Adrenal gland (tissue), 5 donors: ENCODE measurements around the gene LMO7.

Experiments
- CTCF ChIP-seq, 6 experiments: fragments of 450-650 bp in 4 of 6; fragments of 200-600 bp in 2 of 6; sonication (generic) in 1 of 6; IDR thresholded peaks; 1 replicate in 5 of 6; 2 replicates in 1 of 6; pipeline versions ENCODE4 v1.5.1 to v1.8.0; 2016 to 2021; ENCODE audit warnings: antibody characterized with exemption in 6 of 6, mild to moderate bottlenecking in 2 of 6, moderate library complexity in 1 of 6
- POLR2A ChIP-seq, 2 donors: fragments of 450-650 bp; IDR thresholded peaks; one replicate each; pipeline ENCODE4 v1.6.1; 2017; ENCODE audit warnings: antibody characterized with exemption in 2 of 2, mild to moderate bottlenecking in 2 of 2, moderate library complexity in 1 of 2
- donor health status: DM: no; HTN: no; CAD: no.

GRCh38 chr13:75669706-75670105, 33.6 kb downstream of the LMO7 start:
- TF ChIP-seq CTCF (IDR thresholded peaks at IDR 0.05) (no peak), POLR2A (IDR thresholded peaks at IDR 0.05) (no peak)
